H1 (cell line): ENCODE data around the gene NIPSNAP2. TPM values are rescaled to one million over a fixed set of nuclear protein-coding genes. Genes with fewer than 3 reads are reported as not detected.
A peak's percentile ranks its signal among the peaks of the same experiment; 100 is the strongest.

Experiments
- BCL11A ChIP-seq, 2 experiments: IDR thresholded peaks; one replicate each; pipeline ENCODE4 v1.6.1; 2011; ENCODE audit warnings: low read depth in 2 of 2, low read length in 2 of 2, mild to moderate bottlenecking in 2 of 2
- CTCF ChIP-seq, 3 experiments: IDR thresholded peaks; 1 replicate in 2 of 3; 2 replicates in 1 of 3; pipeline versions ENCODE4 v1.5.1 to v1.6.1; 2011; ENCODE audit warnings: low read length in 3 of 3, mild to moderate bottlenecking in 3 of 3, inconsistent platforms in 2 of 3, low read depth in 1 of 3, moderate library complexity in 1 of 3; ENCODE audit not compliant: insufficient read depth in 1 of 3; ENCODE audit errors: control extremely low read depth in 1 of 3
- JUND ChIP-seq: IDR thresholded peaks from 2 replicates; pipeline ENCODE4 v1.6.1; 2011; ENCODE audit warnings: mild to moderate bottlenecking, improper control_type of control experiment, low read length
- KDM4A ChIP-seq: IDR thresholded peaks from one replicate; pipeline ENCODE4 v1.7.1; 2012; ENCODE audit warnings: low read depth, mild to moderate bottlenecking, moderate library complexity, low read length, inconsistent platforms; ENCODE audit not compliant: severe bottlenecking
- PHF8 ChIP-seq: fragments of 200-600 bp; sonication (generic); conservative IDR thresholded peaks from 2 replicates; pipeline ENCODE4 v1.7.1; 2012; ENCODE audit warnings: low read depth, mild to moderate bottlenecking, inconsistent platforms, low read length, moderate library complexity
- POLR2AphosphoS5 ChIP-seq: IDR thresholded peaks from 2 replicates; pipeline ENCODE4 v1.6.1; 2011; ENCODE audit warnings: low read depth, low read length
- SAP30 ChIP-seq: fragments of 300-600 bp; sonication (generic); IDR thresholded peaks from 2 replicates; pipeline ENCODE4 v1.7.1; 2012; ENCODE audit warnings: low read length, moderate library complexity, mild to moderate bottlenecking, inconsistent platforms; ENCODE audit not compliant: insufficient read depth, insufficient replicate concordance
- SIN3A ChIP-seq, 2 experiments: IDR thresholded peaks in 1 of 2; conservative IDR thresholded peaks in 1 of 2; 2 replicates each; pipeline ENCODE4 v1.6.1; 2011 to 2012; ENCODE audit warnings: low read length in 2 of 2, improper control_type of control experiment in 1 of 2, low read depth in 1 of 2, mild to moderate bottlenecking in 1 of 2
- SP1 ChIP-seq: IDR thresholded peaks from 2 replicates; pipeline ENCODE4 v1.6.1; 2011; ENCODE audit warnings: low read depth, low read length
- TAF7 ChIP-seq: optimal IDR thresholded peaks from 2 replicates; pipeline ENCODE3; 2011; ENCODE audit warnings: low read depth, mild to moderate bottlenecking, inconsistent platforms, low read length, moderate library complexity, borderline replicate concordance
- TBP ChIP-seq: IDR thresholded peaks from 2 replicates; pipeline ENCODE4 v1.6.1; 2011; ENCODE audit warnings: low read depth, low read length, improper control_type of control experiment
- polyA plus RNA-seq, 7 experiments: library from polyadenylated mRNA; depleted of rRNA in 3 of 7; stranded (reverse) in 5 of 7; unstranded in 2 of 7; fragments of >200 nt in 5 of 7; fragments of 200-250 nt in 2 of 7; gene quantifications; 1 replicate in 5 of 7; 2 replicates in 1 of 7; 4 replicates in 1 of 7; pipeline versions ENCODE4 v1.2.1 to v1.2.3, GENCODE V29; 2011 to 2013; ENCODE audit warnings: missing spikeins in 2 of 7, mixed read lengths in 2 of 7
- total RNA-seq: library from RNA; stranded (reverse); fragmentation: NEBNext Ultra II Directional; extraction: Animal tissue kit (Norgen Biotek cat#: 25700); gene quantifications from 2 replicates; pipeline ENCODE4 v1.2.1, GENCODE V29; 2021

Gene NIPSNAP2
- total and polyA plus RNA-seq, 2 of the 8 experiments (the other 6 are each of a cell fraction or from before 2014, with no cell fraction given): 31.1 to 45.2 TPM

- peak; percentile 20; the same call in 1 of the 2 replicates for TF ChIP-seq PHF8
- peak; percentile 88 for TF ChIP-seq TBP
- peak; percentile 17; the same call in 1 of the 2 replicates for TF ChIP-seq SP1
- TF ChIP-seq JUND: peak; percentile 48; the same call in 1 of the 2 replicates
- no peak for TF ChIP-seq BCL11A (IDR thresholded peaks at IDR 0.05; ENCODE audit: low read depth in 2 of 2, low read length in 2 of 2)
- no peak for TF ChIP-seq SAP30
- no peak for TF ChIP-seq KDM4A
- 0 out of 4 replicates have a peak, but pooled peaks of 1 of the 2 experiments have one; percentile 31 for TF ChIP-seq SIN3A (conservative IDR thresholded peaks at IDR 0.05 in 1 of 2, IDR thresholded peaks at IDR 0.05 in 1 of 2; ENCODE audit: low read depth in 1 of 2, low read length in 2 of 2)
- TF ChIP-seq CTCF (IDR thresholded peaks at IDR 0.05; ENCODE audit: control extremely low read depth in 1 of 3, insufficient read depth in 1 of 3, low read depth in 1 of 3, low read length in 3 of 3): peak; percentile 17 to 24 (median 18); a peak in 3 of 4 replicates
- peak; percentile 76 for TF ChIP-seq TAF7
- peak; percentile 69; the same call in 1 of the 2 replicates for TF ChIP-seq POLR2AphosphoS5
Observed at GRCh38 chr7:56033671-56034432, 69.5 kb downstream of the NIPSNAP2 start (continued).
